GM12878 (cell line): ENCODE results near the gene YTHDC1. TPM values are rescaled to one million over a fixed set of nuclear protein-coding genes. Genes with fewer than 3 reads are reported as not detected.

Experiments used
- ATAC-seq: fragments of 200-7000 bp; cut with Tn5 transposase; 3 replicates; pipeline ENCODE4 v1.9.1; 2020; ENCODE audit warnings: mild to moderate bottlenecking, moderate library complexity
- BruUV-seq: library from RNA; stranded (reverse); fragments of 400-500 nt; replicated peaks from 2 replicates; lab custom pipeline; 2021; lab: Mats Ljungman, UMichigan
- CTCF ChIA-PET: fragments of 300-600 bp; sonication (Branson Sonifier 250); formaldehyde crosslinking; extraction: SDS; loops from one replicate; lab custom pipeline; 2021; ENCODE audit warnings: inconsistent platforms; lab: Yijun Ruan, JAX
- POLR2A ChIA-PET: fragments of 350-600 bp; formaldehyde crosslinking; extraction: SDS; loops from one replicate; lab custom pipeline; 2021; ENCODE audit warnings: inconsistent platforms; lab: Charles Lee
- RAD21 ChIA-PET: fragments of 300-600 bp; sonication (Branson Sonifier 250); formaldehyde crosslinking; loops from one replicate; lab custom pipeline; 2023; ENCODE audit warnings: antibody characterized with exemption; ENCODE audit not compliant: unreplicated experiment; lab: Charles Lee
- SMC1A ChIA-PET: fragments of 300-600 bp; sonication (Branson Sonifier 250); formaldehyde crosslinking; loops from one replicate; lab custom pipeline; 2023; ENCODE audit not compliant: unreplicated experiment, uncharacterized antibody; lab: Charles Lee
- DNase-seq: peaks from one replicate; pipeline ENCODE4 v3.0.0-alpha.2; 2011; ENCODE audit warnings: low read depth, low spot score
- FAIRE-seq: peaks from 3 replicates; lab custom pipeline; 2011; peaks lifted over from hg19 to GRCh38; lab: Jason Lieb, UNC
- H2AFZ ChIP-seq: 2 replicates; pipeline ENCODE4 v1.6.0; 2011; ENCODE audit warnings: low read depth, low read length, control low read depth; ENCODE audit not compliant: control insufficient read depth
- H3K27ac ChIP-seq: 2 replicates; pipeline ENCODE4 v1.5.1; 2011; ENCODE audit warnings: control low read depth; ENCODE audit not compliant: control insufficient read depth, insufficient read depth
- H3K27me3 ChIP-seq, 2 experiments: replicated peaks in 1 of 2; 2 replicates each; pipeline versions ENCODE4 v1.6.0 to v1.6.1; 2011; ENCODE audit warnings: low read length in 1 of 2; ENCODE audit not compliant: control insufficient read depth in 2 of 2, insufficient read depth in 2 of 2
- H3K36me3 ChIP-seq, 2 experiments: 2 replicates each; pipeline ENCODE4 v1.5.1; 2011; ENCODE audit warnings: low read length in 1 of 2; ENCODE audit not compliant: control insufficient read depth in 2 of 2, insufficient read depth in 2 of 2
- H3K4me1 ChIP-seq: 2 replicates; pipeline ENCODE4 v1.6.1; 2011; ENCODE audit warnings: mild to moderate bottlenecking, low read length, moderate library complexity, mixed read lengths; ENCODE audit not compliant: control insufficient read depth, insufficient read depth
- H3K4me2 ChIP-seq: 2 replicates; pipeline ENCODE4 v1.6.0; 2011; ENCODE audit warnings: control low read depth; ENCODE audit not compliant: control insufficient read depth, insufficient read depth
- H3K4me3 ChIP-seq: fragments of 200-600 bp; sonication (generic); 2 replicates; pipeline ENCODE4 v1.5.1; 2016
- H3K79me2 ChIP-seq: 2 replicates; pipeline ENCODE4 v1.6.0; 2011; ENCODE audit warnings: low read length; ENCODE audit not compliant: control insufficient read depth, insufficient read depth
- H3K9ac ChIP-seq: 2 replicates; pipeline ENCODE4 v1.8.0; 2011; ENCODE audit warnings: low read length, control low read depth, mixed read lengths; ENCODE audit not compliant: control insufficient read depth, insufficient read depth
- H3K9me3 ChIP-seq: replicated peaks from 3 replicates; pipeline ENCODE4 v1.5.1; 2011; ENCODE audit warnings: mild to moderate bottlenecking, low read length; ENCODE audit not compliant: control insufficient read depth, insufficient read depth
- H4K20me1 ChIP-seq: 2 replicates; pipeline ENCODE4 v1.6.0; 2011; ENCODE audit not compliant: control insufficient read depth, insufficient read depth
- BHLHE40 ChIP-seq, 2 experiments: fragments of 450-650 bp in 1 of 2; IDR thresholded peaks; 2 replicates each; pipeline ENCODE4 v1.6.1; 2011 to 2017; ENCODE audit warnings: low read depth in 2 of 2, borderline replicate concordance in 1 of 2, improper control_type of control experiment in 1 of 2, low read length in 1 of 2, mild to moderate bottlenecking in 1 of 2
- CHD4 ChIP-seq: fragments of 200-600 bp; sonication (generic); IDR thresholded peaks from 2 replicates; pipeline ENCODE4 v1.6.1; 2016; ENCODE audit warnings: mild to moderate bottlenecking
- ELK1 ChIP-seq: IDR thresholded peaks from 2 replicates; pipeline ENCODE4 v1.6.1; 2012; ENCODE audit warnings: low read depth, low read length, improper control_type of control experiment
- HCFC1 ChIP-seq: fragments of 150-350 bp; IDR thresholded peaks from 2 replicates; pipeline ENCODE4 v1.6.1; 2014; ENCODE audit warnings: low read length
- RBBP5 ChIP-seq: fragments of 200-600 bp; sonication (generic); conservative IDR thresholded peaks from 2 replicates; pipeline ENCODE4 v1.6.1; 2016
- RCOR1 ChIP-seq: conservative IDR thresholded peaks from 2 replicates; pipeline ENCODE4 v1.6.1; 2012; ENCODE audit warnings: low read depth, low read length, improper control_type of control experiment
- RELB ChIP-seq: fragments of 450-650 bp; IDR thresholded peaks from 2 replicates; pipeline ENCODE4 v1.6.1; 2017; ENCODE audit warnings: low read depth, mild to moderate bottlenecking, moderate library complexity
- SIX5 ChIP-seq: IDR thresholded peaks from 2 replicates; pipeline ENCODE4 v1.6.1; 2011; ENCODE audit warnings: mild to moderate bottlenecking, low read depth, low read length, moderate library complexity; ENCODE audit not compliant: severe bottlenecking
- SMAD1 ChIP-seq: fragments of 450-650 bp; IDR thresholded peaks from 2 replicates; pipeline ENCODE4 v1.6.1; 2018; ENCODE audit warnings: mild to moderate bottlenecking, low read depth; ENCODE audit not compliant: partially characterized antibody
- STAT3 ChIP-seq: IDR thresholded peaks from 2 replicates; pipeline ENCODE4 v1.6.1; 2011; ENCODE audit warnings: low read depth, low read length, improper control_type of control experiment
- ZNF622 ChIP-seq: fragments of 450-650 bp; IDR thresholded peaks from 2 replicates; pipeline ENCODE4 v1.6.1; 2017; ENCODE audit warnings: mild to moderate bottlenecking, inconsistent platforms
- WGBS: methylation state at CpG from one replicate; pipeline ENCODE4 v1.1.6; 2016; ENCODE audit warnings: low lambda C conversion rate; ENCODE audit not compliant: insufficient replicate concordance, insufficient coverage; ENCODE audit errors: missing lambda C conversion rate; 5-methylcytosine and 5-hydroxymethylcytosine counted together
- in situ Hi-C: fragments of 300-500 bp; cut with MboI; formaldehyde crosslinking; loops from 9 replicates; pipeline ENCODE4 v1.14.3; 2018; ENCODE audit warnings: mixed read lengths
- intact Hi-C: fragments of 100-400 bp; cut with micrococcal nuclease; formaldehyde crosslinking; loops from one replicate; pipeline ENCODE4 v1.14.2; 2022; ENCODE audit not compliant: unreplicated experiment
- polyA plus RNA-seq, 11 experiments: library from polyadenylated mRNA; depleted of rRNA in 4 of 11; unstranded in 6 of 11; stranded (reverse) in 5 of 11; fragments of >200 nt; fragmentation: Nextera tagmentation in 4 of 11; fragmentation: Illumina TruSeq in 1 of 11; extraction: Ambion mirVana in 4 of 11; extraction: Trizol in 1 of 11; gene quantifications; 1 replicate in 1 of 11; 2 replicates in 10 of 11; pipeline versions ENCODE4 v1.2.1 to v1.2.3, GENCODE V29; 2011 to 2016; ENCODE audit warnings: inconsistent platforms in 2 of 11, missing spikeins in 2 of 11, low read depth in 1 of 11
- total RNA-seq, 4 experiments: library from RNA; depleted of rRNA in 3 of 4; stranded (reverse); fragments of >200 nt in 3 of 4; fragmentation: Illumina TruSeq in 1 of 4; extraction: Trizol in 1 of 4; gene quantifications; 2 replicates each; pipeline versions ENCODE4 v1.2.1 to v1.2.3, GENCODE V29; 2013 to 2021
- TF ChIP-seq, protein P1 (sequence below), 3 experiments: IDR thresholded peaks in 2 of 3; conservative IDR thresholded peaks in 1 of 3; 2 replicates each; pipeline ENCODE4 v1.5.1; 2011; ENCODE audit warnings: low read depth in 3 of 3, low read length in 3 of 3, mild to moderate bottlenecking in 3 of 3, control low read depth in 2 of 3, moderate library complexity in 2 of 3, inconsistent platforms in 1 of 3, mixed read lengths in 1 of 3; ENCODE audit not compliant: control insufficient read depth in 2 of 3, insufficient read depth in 1 of 3; ENCODE audit errors: extremely low read depth in 1 of 3

The YTHDC1 gene
- total and polyA plus RNA-seq, 10 of the 15 experiments (the other 5 are each of a cell fraction or from before 2014, with no cell fraction given): 18.7 to 83.2 (median 47.5) TPM

DNA sequence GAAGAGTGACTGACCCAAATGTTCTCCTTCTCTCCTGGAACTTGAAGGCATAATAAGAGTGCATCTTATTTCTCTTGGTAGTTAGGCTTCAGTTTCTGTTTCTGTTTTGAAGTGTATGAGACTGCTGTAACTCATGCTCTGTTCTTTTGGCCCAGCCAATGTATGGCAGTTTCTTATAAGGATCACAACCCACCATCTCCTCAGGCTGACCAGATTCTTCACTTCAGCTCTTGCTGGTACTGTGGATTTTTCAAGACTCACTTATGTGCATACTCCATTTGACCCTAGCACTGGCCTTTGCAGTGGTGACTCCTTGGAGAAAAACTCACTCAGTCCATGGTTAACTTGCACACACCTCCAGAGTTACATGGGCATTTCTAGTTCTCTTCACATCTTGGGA, 9.6 kb upstream of the YTHDC1 start (continued):
- no peak for TF ChIP-seq RELB
- no peak for TF ChIP-seq RCOR1
- TF ChIP-seq BHLHE40 (IDR thresholded peaks at IDR 0.05; ENCODE audit: borderline replicate concordance in 1 of 2, low read depth in 2 of 2, low read length in 1 of 2): no peak
- no peak for TF ChIP-seq STAT3
- no peak for TF ChIP-seq SIX5
- no peak for TF ChIP-seq SMAD1
- TF ChIP-seq HCFC1: no peak
- TF ChIP-seq RBBP5: no peak
- TF ChIP-seq ZNF622: no peak
- TF ChIP-seq, all 136 proteins: peak for 0

DNA sequence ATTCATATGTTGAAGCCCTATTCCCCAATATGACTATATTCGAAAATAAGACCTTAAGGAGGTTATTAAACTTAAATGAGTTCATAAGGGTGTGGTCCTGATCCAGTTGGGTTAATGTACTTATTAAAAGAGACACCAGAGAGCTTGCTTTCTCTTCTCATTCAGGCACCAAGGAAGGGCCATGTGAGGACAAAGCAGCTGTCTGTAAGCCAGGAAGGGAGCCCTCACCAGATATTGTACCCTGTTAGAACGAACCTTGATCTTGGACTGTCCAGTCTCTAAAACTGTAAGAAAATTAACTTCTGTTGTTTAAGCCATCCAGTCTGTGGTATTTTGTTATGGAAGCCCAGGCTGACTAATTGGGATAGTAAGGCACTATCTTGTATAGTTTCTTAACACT, 9.1 kb upstream of the YTHDC1 start:
- H2AFZ ChIP-seq: peak overlapping the region; percentile 84
- no peaks in the 10 kb centered on the region for H3K9me3 ChIP-seq
- no peak overlapping the region for H3K27ac ChIP-seq
- CTCF ChIA-PET: interaction anchor here (1.5 kb wide), 1 partner anchor 17 kb away, joined by 3 read pairs; no protein-coding TSS in a partner anchor
- no peak for TF ChIP-seq ELK1
- TF ChIP-seq CHD4: no peak
- TF ChIP-seq, protein P1, sequence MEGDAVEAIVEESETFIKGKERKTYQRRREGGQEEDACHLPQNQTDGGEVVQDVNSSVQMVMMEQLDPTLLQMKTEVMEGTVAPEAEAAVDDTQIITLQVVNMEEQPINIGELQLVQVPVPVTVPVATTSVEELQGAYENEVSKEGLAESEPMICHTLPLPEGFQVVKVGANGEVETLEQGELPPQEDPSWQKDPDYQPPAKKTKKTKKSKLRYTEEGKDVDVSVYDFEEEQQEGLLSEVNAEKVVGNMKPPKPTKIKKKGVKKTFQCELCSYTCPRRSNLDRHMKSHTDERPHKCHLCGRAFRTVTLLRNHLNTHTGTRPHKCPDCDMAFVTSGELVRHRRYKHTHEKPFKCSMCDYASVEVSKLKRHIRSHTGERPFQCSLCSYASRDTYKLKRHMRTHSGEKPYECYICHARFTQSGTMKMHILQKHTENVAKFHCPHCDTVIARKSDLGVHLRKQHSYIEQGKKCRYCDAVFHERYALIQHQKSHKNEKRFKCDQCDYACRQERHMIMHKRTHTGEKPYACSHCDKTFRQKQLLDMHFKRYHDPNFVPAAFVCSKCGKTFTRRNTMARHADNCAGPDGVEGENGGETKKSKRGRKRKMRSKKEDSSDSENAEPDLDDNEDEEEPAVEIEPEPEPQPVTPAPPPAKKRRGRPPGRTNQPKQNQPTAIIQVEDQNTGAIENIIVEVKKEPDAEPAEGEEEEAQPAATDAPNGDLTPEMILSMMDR (IDR thresholded peaks at IDR 0.05 in 2 of 3, conservative IDR thresholded peaks at IDR 0.05 in 1 of 3; ENCODE audit: control insufficient read depth in 2 of 3, extremely low read depth in 1 of 3, insufficient read depth in 1 of 3, low read depth in 3 of 3, low read length in 3 of 3): no peak
- TF ChIP-seq, all 136 proteins: peak for 0
- WGBS: 67% methylated on average over 2 of the region's 2 CpGs
- DNase-seq: no peak
- Histone ChIP-seq H3K4me3 (no peak overlapping the region), H3K4me2 (no peak overlapping the region), H3K9ac (no peak overlapping the region), H4K20me1 (no peaks in the 10 kb centered on the region), H3K36me3 (no peaks in the 10 kb centered on the region), H3K79me2 (no peaks in the 10 kb centered on the region), H3K27me3 (no peaks in the 10 kb centered on the region), H3K4me1 (no peaks in the 10 kb centered on the region)
- peak; percentile 46 for ATAC-seq
- ChIA-PET SMC1A (interaction anchor here (1.9 kb wide), 1 partner anchor 25 kb away, joined by 8 read pairs; no protein-coding TSS in a partner anchor), POLR2A (no interaction called here), RAD21 (no interaction called here)
- in situ Hi-C loops: no loop called here
- BruUV-seq: no TSS peak
- intact Hi-C loops: no loop called here
- no peak for FAIRE-seq
